DLD1 (cell line): ENCODE measurements around the gene DOK4.
"Not testable (repeated sequence)": the region's sequence is repeated elsewhere in the genome, so short reads cannot be mapped to it uniquely, and the experiment has no call there.

Experiments used
- in situ Hi-C: cut with HindIII; loops from 2 replicates; pipeline ENCODE4 v1.10.0; 2017; ENCODE audit warnings: low sequenced_read_pairs

DOK4 gene

GRCh38 chr16:57452021-57452420 lies 34.3 kb downstream of the DOK4 start:
- in situ Hi-C loops: no loop called here

GRCh38 chr16:57447186-57447962 lies 38.9 kb downstream of the DOK4 start, which contains the start of the genes CIAPIN1 and COQ9:
TSS of gene CIAPIN1 (minus strand) at chr16:57447385. CDS start at chr16:57440928, 6,457 bp downstream.
TSS of gene COQ9 (plus strand) at chr16:57447479. CDS start at chr16:57447506, 27 bp downstream.
- in situ Hi-C loops: no loop called here

- in situ Hi-C loops: no loop called here
Observed at GRCh38 chr16:57446531-57447185, 39.6 kb downstream of the DOK4 start.

- in situ Hi-C loops: no loop called here
Observed at GRCh38 chr16:57445510-57445909, 40.8 kb downstream of the DOK4 start.

- in situ Hi-C loops: no loop called here
Observed at GRCh38 chr16:57444711-57445110, 41.6 kb downstream of the DOK4 start.

- in situ Hi-C loops: not testable (repeated sequence)
Observed at GRCh38 chr16:57440551-57440950, 45.7 kb downstream of the DOK4 start.

- in situ Hi-C loops: not testable (repeated sequence)
Observed at GRCh38 chr16:57439947-57440346, 46.3 kb downstream of the DOK4 start.

- in situ Hi-C loops: no loop called here
Observed at GRCh38 chr16:57435838-57436237, 50.5 kb downstream of the DOK4 start.

GRCh38 chr16:57434003-57434402 lies 52.3 kb downstream of the DOK4 start:
- in situ Hi-C loops: no loop called here

GRCh38 chr16:57432989-57433388 lies 53.3 kb downstream of the DOK4 start:
- in situ Hi-C loops: no loop called here

- in situ Hi-C loops: no loop called here
Observed at GRCh38 chr16:57432505-57432904, 53.8 kb downstream of the DOK4 start.

GRCh38 chr16:57430955-57431354 lies 55.3 kb downstream of the DOK4 start:
- in situ Hi-C loops: no loop called here

- in situ Hi-C loops: no loop called here
Observed at GRCh38 chr16:57427824-57428223, 58.5 kb downstream of the DOK4 start.

GRCh38 chr16:57427307-57427706 lies 59.0 kb downstream of the DOK4 start:
- in situ Hi-C loops: no loop called here

GRCh38 chr16:57426356-57426755 lies 59.9 kb downstream of the DOK4 start:
- in situ Hi-C loops: no loop called here

GRCh38 chr16:57424583-57424982 lies 61.7 kb downstream of the DOK4 start:
- in situ Hi-C loops: no loop called here

- in situ Hi-C loops: no loop called here
Observed at GRCh38 chr16:57423152-57423551, 63.1 kb downstream of the DOK4 start.

GRCh38 chr16:57422026-57422944 lies 64.0 kb downstream of the DOK4 start:
- in situ Hi-C loops: no loop called here
